Osteocyte (in vitro differentiated cells): ENCODE results near the gene CCNT1. TPM values are rescaled to one million over a fixed set of nuclear protein-coding genes. Genes with fewer than 3 reads are reported as not detected.

ENCODE experiments used
- DNase-seq: peaks from one replicate; pipeline ENCODE4 v3.0.0; 2021; ENCODE audit warnings: mixed read lengths; ENCODE audit not compliant: unreplicated experiment; ENCODE audit errors: extremely low spot score
- H3K27ac Mint-ChIP-seq: one replicate; pipeline ENCODE4 v1.8.0; 2021; ENCODE audit warnings: mild to moderate bottlenecking, mixed read lengths; ENCODE audit not compliant: unreplicated experiment
- H3K27me3 Mint-ChIP-seq: one replicate; pipeline ENCODE4 v1.8.0; 2021; ENCODE audit warnings: mixed read lengths; ENCODE audit not compliant: unreplicated experiment
- H3K36me3 Mint-ChIP-seq: one replicate; pipeline ENCODE4 v1.8.0; 2021; ENCODE audit warnings: mixed read lengths; ENCODE audit not compliant: unreplicated experiment
- H3K4me1 Mint-ChIP-seq: one replicate; pipeline ENCODE4 v1.8.0; 2021; ENCODE audit warnings: mixed read lengths; ENCODE audit not compliant: unreplicated experiment
- H3K4me3 Mint-ChIP-seq: one replicate; pipeline ENCODE4 v1.8.0; 2021; ENCODE audit warnings: mild to moderate bottlenecking, moderate library complexity, mixed read lengths; ENCODE audit not compliant: unreplicated experiment
- H3K9me3 Mint-ChIP-seq: one replicate; pipeline ENCODE4 v1.8.0; 2021; ENCODE audit warnings: mixed read lengths; ENCODE audit not compliant: unreplicated experiment
- total RNA-seq: library from RNA; stranded (reverse); gene quantifications from 2 replicates; pipeline ENCODE4 v1.2.1, GENCODE V29; 2021
- TF ChIP-seq, protein P1 (sequence below): fragments of 200-600 bp; sonication (generic); IDR thresholded peaks from 2 replicates; pipeline ENCODE4 v1.5.0; 2021; ENCODE audit warnings: antibody characterized with exemption, mild to moderate bottlenecking, moderate library complexity

The CCNT1 gene
- total RNA-seq, 1 donor from 2014 or later = 33.8 TPM

DNA sequence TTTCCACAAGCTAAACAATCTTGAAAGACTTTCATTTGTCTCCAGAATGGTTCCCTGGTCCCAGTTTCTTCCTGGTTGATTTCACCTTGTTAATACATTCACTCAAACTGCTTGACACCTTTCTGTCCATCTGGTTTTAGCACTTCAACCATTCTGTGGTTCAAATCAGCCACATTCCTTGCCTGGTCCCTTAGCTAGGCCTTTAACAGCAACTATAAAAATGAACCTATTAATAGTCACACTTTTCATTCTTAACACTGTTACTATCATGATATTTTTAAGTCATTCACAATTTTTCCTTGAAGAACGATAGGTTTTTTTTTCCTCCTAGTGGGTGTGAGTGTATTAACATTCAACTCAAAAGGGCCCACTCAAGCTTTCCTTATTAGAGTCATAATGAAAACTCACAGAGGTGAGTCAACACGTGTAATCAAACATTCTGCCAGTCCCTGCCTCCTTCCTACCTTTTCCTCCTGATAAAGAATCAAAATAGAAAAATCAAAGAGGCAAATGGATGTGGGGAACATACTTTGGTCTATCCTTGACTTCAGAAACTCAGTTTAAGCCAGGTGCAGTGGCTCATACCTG is 34.4 kb upstream of the CCNT1 start:
- Mint-ChIP-seq H3K27me3 (peaks cover 14% of the 10 kb centered on the region), H3K27ac (no peak overlapping the region), H3K36me3 (no peaks in the 10 kb centered on the region), H3K4me3 (no peak overlapping the region), H3K4me1 (peaks cover 7% of the 10 kb centered on the region), H3K9me3 (no peaks in the 10 kb centered on the region)
- TF ChIP-seq, protein P1, sequence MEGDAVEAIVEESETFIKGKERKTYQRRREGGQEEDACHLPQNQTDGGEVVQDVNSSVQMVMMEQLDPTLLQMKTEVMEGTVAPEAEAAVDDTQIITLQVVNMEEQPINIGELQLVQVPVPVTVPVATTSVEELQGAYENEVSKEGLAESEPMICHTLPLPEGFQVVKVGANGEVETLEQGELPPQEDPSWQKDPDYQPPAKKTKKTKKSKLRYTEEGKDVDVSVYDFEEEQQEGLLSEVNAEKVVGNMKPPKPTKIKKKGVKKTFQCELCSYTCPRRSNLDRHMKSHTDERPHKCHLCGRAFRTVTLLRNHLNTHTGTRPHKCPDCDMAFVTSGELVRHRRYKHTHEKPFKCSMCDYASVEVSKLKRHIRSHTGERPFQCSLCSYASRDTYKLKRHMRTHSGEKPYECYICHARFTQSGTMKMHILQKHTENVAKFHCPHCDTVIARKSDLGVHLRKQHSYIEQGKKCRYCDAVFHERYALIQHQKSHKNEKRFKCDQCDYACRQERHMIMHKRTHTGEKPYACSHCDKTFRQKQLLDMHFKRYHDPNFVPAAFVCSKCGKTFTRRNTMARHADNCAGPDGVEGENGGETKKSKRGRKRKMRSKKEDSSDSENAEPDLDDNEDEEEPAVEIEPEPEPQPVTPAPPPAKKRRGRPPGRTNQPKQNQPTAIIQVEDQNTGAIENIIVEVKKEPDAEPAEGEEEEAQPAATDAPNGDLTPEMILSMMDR = no peak
- DNase-seq = no peak

DNA sequence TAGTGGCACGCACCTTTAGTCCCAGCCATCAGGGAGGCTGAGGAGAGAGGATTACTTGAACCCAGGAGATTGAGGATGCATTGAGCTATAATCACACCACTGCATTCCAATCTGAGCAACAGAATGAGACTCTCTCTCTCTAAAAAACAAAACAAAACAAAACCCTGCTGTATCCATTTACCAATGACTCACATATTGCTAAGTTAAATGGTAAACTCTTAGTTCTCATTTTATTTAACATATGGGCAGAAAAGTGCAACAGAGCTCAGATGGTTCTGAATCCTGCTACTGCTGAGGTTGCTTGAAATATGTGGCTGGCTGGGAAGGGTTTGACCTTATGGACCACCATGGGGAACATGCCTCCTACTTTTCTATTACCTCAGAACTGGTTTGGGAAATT is 33.7 kb upstream of the CCNT1 start:
- TF ChIP-seq, protein P1 = no peak
- H3K9me3 Mint-ChIP-seq = no peaks in the 10 kb centered on the region
- H3K4me1 Mint-ChIP-seq = peaks cover 7% of the 10 kb centered on the region
- no peak overlapping the region for H3K4me3 Mint-ChIP-seq
- peaks cover 14% of the 10 kb centered on the region for H3K27me3 Mint-ChIP-seq
- H3K27ac Mint-ChIP-seq = no peak overlapping the region
- H3K36me3 Mint-ChIP-seq = no peaks in the 10 kb centered on the region
- DNase-seq = no peak

DNA sequence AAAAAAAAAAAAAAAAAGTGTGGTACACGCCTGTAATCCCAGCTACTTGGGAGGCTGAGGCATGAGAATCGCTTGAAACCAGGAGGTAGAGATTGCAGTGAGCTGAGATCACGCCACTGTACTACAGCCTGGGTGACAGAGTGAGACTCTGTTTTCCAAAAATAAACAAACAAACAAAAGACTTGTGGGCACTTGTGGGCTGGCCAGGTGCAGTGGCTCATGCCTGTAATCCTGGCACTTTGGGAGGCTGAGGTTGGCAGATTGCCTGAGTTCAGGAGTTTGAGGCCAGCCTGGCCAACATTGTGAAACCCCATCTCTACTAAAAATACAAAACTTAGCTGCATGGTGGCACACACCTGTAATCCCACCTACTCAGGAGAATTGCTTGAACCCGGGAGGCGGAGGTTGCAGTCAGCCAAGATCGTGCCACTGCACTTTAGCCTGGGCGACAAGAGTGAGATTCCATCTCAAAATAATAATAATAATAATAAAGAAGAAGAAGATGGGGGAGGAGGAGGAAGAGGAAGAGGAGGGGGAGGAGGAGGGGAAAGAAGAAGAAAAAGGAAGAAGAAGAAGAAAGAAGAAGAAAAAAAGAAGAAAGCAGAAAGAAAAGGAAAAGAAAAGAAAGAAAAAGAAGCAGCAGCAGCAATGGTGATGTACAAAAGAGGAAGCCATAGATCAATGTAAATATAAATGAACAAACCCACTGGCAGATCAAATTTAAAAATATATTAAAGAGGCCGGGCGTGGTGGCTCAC is 27.9 kb upstream of the CCNT1 start:
- Mint-ChIP-seq H3K4me1 (no peaks in the 10 kb centered on the region), H3K9me3 (no peaks in the 10 kb centered on the region), H3K4me3 (no peak overlapping the region), H3K36me3 (no peaks in the 10 kb centered on the region), H3K27me3 (peaks cover 31% of the 10 kb centered on the region), H3K27ac (no peak overlapping the region)
- DNase-seq = no peak
- TF ChIP-seq, protein P1 = no peak

DNA sequence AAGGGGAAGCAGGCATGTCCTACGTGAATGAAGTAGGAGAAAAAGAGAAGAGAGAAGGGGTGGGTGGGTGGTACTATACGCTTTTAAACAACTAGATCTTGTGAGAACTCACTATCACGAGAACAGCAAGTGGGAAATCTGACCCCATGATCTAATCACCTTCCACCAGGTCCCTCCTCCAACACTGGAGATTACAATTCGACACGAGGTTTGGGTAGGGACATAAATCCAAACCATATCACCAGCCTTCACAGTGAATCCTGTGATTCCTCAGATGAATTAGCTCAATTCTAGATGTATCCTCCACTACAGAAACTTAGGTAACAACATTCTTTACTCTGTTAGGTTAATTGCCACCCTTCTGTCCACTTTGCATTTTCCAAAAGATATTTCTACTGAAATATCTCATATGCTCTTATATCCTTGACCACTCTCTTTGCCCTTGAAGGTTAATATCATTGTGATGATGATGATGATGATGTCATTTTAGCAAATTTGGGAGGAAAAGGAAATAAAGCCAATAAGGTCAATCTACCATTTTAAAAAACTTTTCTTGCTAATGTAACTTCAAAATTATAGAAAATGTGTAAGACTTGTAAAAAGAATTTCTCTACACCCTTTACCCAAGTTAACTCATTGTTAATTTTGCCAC is 23.2 kb upstream of the CCNT1 start:
- no peaks in the 10 kb centered on the region for H3K36me3 Mint-ChIP-seq
- TF ChIP-seq, protein P1 = no peak
- H3K4me1 Mint-ChIP-seq = no peaks in the 10 kb centered on the region
- H3K9me3 Mint-ChIP-seq = no peaks in the 10 kb centered on the region
- no peak for DNase-seq
- no peak overlapping the region for H3K4me3 Mint-ChIP-seq
- H3K27ac Mint-ChIP-seq = no peak overlapping the region
- H3K27me3 Mint-ChIP-seq = peaks cover 35% of the 10 kb centered on the region

DNA sequence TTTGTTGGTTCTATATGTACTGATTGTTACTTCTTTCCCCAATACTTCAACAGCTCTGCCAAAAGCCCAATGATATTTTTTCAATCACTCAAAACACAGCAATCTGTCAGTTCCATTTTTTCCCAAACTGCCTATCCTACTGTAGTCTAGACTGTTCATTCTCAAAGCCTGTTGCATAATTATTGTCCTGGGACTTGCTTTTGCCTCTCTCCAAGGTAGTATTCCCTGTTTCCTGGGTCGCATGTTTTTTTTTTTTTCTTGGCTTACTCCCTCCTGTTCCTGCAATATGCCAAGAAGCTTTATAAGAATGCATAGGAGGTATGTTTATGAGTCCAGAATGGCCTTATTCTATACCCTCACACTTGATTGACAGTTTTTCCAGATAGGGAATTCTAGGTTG is 19.9 kb upstream of the CCNT1 start:
- Mint-ChIP-seq H3K4me1 (peaks cover 3% of the 10 kb centered on the region), H3K9me3 (no peaks in the 10 kb centered on the region), H3K27ac (no peak overlapping the region), H3K4me3 (no peak overlapping the region), H3K36me3 (no peaks in the 10 kb centered on the region), H3K27me3 (peaks cover 38% of the 10 kb centered on the region)
- TF ChIP-seq, protein P1 = no peak
- no peak for DNase-seq
